Cardiac septum (tissue), 1 donor: Measurements from ENCODE around the gene P2RY14. TPM values are rescaled to one million over a fixed set of nuclear protein-coding genes. Genes with fewer than 3 reads are reported as not detected.
A peak's percentile ranks its signal among the peaks of the same experiment; 100 is the strongest.
"Not testable (repeated sequence)": the region's sequence is repeated elsewhere in the genome, so short reads cannot be mapped to it uniquely, and the experiment has no call there.

ENCODE experiments used
- DNase-seq: peaks from one replicate; pipeline ENCODE4 v3.0.0-alpha.2; 2020; ENCODE audit warnings: low spot score
- intact Hi-C: fragments of 100-400 bp; cut with DNase I; formaldehyde crosslinking; loops from one replicate; pipeline ENCODE4 v1.14.0; 2022
- total RNA-seq: library from RNA; stranded (reverse); fragmentation: NEBNext Ultra II Directional; extraction: Animal tissue kit (Norgen Biotek cat#: 25700); gene quantifications from one replicate; pipeline ENCODE4 v1.2.1, GENCODE V29; 2021
- donor health status: DM: no; HTN: no; CAD: no.

Gene P2RY14
- total RNA-seq, 1 donor from 2014 or later: 1.6 TPM

DNA sequence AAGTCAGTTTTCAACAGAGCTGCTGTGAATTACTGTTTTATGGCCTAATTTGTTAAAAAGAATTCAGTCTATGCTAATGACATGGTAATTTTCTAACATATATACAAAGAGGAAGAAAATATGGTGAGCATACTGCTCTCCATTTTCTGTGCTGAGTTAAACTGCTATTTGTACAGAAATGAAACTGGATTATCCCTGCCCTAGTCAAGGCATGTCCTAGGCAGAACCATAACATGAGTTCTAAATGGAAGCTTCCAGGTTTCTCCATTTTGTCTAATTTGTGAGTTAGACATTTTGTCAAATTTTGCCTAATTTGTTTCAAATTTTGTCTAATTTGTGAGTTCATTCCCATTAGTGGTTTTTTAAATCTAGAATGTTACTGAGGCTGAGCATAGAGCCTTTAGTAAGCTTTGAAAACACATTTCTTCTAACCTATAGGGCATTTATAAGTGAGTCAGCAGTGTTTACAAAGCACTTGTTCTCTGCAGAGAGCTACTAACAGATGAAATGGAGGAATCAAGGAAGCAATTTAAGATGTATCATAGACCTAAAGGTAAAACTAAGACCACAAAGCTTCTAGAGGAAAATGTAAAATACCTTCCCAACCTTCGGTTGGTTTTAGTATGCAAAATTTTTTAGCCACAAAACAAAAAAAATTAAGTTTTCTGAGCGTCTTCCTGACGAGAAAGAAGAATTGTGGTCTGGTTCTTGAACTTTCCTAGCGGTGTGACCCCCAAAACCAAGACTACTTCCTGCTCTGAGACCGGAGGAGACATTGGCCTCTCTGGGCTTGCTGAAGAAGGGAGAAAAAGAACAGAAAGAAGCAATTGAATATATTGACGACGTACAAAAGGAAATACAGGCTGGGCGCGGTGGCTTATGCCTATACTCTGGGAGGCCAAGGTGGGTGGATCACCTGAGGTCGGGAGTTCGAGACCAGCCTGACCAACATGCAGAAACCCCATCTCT is 9.8 kb downstream of the P2RY14 start:
- DNase-seq: no peak

DNA sequence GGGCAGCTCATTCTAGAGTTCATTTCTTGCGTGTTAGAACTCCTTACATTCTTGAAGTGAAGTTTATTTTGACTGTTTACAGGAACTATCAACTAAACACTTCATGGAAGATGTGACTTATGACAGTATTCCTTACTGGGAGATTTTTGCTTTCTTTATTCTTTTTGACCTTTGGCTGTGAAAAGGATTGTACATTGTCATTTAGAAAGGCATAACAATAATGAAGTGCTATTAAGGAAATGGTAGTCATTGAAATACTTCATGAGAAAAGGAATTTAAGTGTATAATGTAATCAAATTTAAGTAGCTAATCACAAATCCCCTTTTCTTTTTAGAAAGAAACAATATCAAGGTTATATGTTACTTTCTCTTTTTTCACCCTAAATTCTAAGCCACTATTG is 11.3 kb downstream of the P2RY14 start:
- no peak for DNase-seq
- intact Hi-C loops: no loop called here

More for the DNA sequence above, 9.8 kb downstream of the P2RY14 start:
- intact Hi-C loops: no loop called here

GRCh38 chr3:151265866-151266265 is 12.5 kb downstream of the P2RY14 start:
- intact Hi-C loops: no loop called here
- no peak for DNase-seq

DNA sequence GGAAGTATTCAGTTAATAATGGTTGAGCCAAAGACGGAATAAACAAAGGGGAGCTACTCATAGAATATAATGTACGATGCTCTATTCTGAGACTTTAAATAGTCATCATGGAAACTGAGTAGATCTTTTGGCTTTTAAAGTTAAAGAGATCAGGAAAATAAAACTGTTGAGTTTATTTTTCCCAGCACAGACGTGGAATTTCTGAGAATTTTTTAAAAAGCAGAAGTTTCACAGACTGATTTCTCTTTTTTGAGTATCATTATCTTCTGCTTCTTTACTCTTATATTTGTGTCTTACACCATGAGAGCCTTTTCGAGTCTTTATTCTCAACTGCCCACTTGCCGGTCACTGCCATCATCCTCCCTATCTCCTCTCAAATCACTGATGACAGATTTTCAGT is 13.2 kb downstream of the P2RY14 start:
- no peak for DNase-seq
- intact Hi-C loops: no loop called here

- DNase-seq: no peak
- intact Hi-C loops: no loop called here
Observed at GRCh38 chr3:151264605-151265004, 13.7 kb downstream of the P2RY14 start.

DNA sequence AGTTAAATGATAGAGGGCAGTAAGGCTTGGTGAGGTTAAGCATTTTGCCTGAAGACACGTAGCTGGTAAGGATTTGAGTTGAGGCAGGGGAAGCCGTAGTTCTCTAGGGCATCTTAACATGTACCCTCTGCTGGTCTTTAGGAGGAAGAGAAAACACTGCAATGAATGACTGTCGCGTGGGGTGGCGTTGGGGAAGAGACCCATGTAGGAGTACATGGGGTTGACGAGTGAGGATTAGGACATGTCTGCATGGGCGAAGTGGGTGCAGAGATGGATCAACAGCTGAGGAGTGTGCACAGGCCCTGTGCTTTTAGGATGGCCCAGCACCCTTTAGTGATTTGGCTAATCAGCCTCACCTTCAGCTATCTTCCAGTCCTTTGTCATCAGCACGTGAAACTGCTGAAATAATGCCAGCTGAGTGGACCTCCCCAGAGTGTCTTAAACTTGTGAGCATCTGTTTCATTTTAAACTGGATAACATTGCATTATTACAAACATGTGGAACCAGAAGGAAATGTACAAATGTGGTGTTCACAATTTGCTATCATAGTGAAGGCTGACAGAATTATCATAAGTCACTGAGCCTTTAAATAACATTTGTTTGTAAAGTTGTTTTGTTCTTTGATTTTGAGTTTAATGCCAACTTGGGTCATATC is 15.3 kb downstream of the P2RY14 start:
- DNase-seq: no peak
- intact Hi-C loops: no loop called here

DNA sequence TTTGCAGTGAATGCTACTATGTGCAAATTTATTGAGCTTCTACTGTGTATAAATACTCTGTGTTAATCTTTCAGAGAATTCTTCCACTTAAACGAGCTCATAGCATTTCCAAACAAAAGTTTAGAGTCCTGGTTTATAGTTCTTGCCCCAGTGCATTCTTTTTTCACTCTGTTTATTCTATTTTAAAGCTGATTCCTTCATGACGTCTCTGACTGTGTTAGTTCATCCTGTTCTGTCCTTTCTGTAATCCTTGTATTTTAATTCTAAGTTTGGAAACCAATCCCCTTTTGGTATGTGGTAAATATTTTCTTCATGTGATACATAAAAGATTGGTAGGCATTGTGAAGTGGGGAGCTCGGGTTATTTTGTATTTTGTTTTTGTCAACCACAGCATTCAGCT is 18.7 kb downstream of the P2RY14 start:
- intact Hi-C loops: no loop called here
- no peak for DNase-seq

DNA sequence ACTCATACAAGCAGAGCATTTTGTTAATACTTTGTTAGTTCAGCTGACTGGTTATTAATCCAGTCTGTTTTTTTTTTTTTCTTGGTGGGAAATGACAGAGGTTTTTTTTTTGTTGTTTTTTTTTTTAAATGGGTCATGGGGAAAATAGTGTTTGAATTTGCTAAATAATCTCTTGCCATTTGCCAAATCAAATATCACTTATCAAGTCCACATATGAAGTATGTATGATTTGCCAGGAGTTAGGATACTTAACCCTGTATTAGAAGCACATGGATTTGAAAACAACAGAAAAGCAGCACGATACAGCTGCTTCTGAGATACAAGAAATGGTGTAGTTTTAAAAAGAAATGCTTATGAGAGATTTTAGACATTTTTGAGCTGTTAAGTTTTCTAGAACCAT is 21.6 kb downstream of the P2RY14 start:
- intact Hi-C loops: no loop called here

DNA sequence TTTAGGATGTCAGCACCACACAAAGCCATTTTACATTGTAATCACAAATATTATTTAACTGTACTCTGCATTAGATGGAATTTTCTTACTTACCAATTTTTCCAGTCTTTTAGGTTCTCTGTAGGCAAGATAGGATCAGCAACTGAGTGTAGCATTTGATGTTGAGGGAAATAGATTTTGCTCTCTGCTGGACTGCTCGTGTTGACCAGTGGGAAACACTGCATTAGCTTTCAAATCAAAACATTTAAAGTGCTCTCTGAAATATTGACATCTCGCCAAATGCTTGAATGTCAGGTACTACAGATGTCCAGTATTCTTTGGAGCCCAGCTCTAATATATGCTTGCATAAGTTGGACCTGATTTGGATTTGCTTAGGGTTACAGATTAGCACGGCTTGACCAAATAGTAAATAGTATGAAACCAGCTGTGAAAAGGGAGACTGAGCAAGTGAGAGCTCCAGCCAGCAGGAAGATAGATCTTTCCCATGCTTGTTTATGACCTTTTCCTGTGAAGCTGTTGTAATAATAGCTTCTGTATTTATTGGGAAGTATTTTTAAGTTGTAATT is 29.5 kb downstream of the P2RY14 start:
- no peak for DNase-seq
- intact Hi-C loops: no loop called here

More for the DNA sequence above, 21.6 kb downstream of the P2RY14 start:
- no peak for DNase-seq

- intact Hi-C loops, DNase-seq: not testable (repeated sequence)
Observed at GRCh38 chr3:151242006-151242405, 36.3 kb downstream of the P2RY14 start.

DNA sequence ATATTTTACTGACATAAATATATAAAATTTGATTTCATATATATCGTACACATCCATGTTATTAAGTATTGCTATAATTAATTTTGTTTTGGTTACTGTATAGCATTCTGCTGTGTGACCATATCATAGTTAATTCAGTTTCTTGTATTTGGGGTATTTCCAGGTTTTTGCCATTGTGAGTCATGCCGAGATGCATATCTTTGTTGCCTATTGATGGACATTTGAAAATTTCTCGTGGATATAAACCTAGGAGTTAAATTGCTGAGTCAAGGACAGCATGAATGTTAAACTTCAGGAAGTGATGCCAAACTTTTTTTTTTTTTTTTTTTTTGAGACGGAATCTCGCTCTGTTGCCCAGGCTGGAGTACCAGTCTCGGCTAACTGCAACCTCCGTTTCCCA is 41.6 kb downstream of the P2RY14 start:
- intact Hi-C loops: no loop called here

DNA sequence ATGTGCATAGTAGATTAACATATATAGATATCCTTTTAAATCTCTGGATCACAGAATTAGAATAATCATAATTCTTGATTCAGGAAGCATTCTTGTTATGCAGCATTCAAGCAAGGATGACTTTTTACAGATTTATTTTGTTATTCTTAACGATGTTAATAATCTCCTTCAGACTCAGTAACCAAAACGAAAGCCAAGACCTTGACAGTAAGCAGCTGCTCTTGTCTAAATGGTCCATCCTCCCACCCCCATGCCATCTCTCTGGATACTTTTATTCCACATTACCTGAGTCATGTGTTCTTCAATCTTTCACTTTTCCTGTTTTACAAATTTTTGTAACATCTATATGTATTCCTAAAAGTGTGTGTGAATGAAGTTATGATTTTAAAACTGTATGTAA is 42.0 kb downstream of the P2RY14 start:
- DNase-seq: no peak
- intact Hi-C loops: no loop called here

More for the DNA sequence above, 41.6 kb downstream of the P2RY14 start:
- DNase-seq: no peak

GRCh38 chr3:151234825-151235224 is 43.5 kb downstream of the P2RY14 start:
- no peak for DNase-seq
- intact Hi-C loops: no loop called here

DNA sequence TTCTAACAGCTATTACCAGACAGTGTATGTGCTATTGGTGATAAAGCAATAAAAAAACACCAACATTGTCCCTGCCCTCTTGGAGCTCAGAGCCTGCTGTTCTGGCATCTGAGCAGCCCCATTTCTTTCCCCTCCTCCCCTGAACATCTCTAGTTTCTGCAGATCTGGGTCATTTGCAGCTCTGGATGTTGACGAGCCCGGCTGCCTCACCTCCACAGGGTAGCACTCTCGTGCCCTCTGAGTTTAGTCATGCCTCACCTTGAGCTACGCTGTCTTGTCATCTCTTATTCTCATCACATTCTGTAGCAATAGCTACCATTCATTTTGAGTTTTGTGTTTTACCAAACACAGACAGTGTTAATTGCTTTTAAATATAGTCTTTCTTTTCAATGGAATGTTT is 45.4 kb downstream of the P2RY14 start:
- DNase-seq: no peak
- intact Hi-C loops: no loop called here

GRCh38 chr3:151232403-151232802 is 45.9 kb downstream of the P2RY14 start:
- intact Hi-C loops, DNase-seq: not testable (repeated sequence)

- intact Hi-C loops: no loop called here
- DNase-seq: no peak
Observed at GRCh38 chr3:151230646-151231045, 47.7 kb downstream of the P2RY14 start.

DNA sequence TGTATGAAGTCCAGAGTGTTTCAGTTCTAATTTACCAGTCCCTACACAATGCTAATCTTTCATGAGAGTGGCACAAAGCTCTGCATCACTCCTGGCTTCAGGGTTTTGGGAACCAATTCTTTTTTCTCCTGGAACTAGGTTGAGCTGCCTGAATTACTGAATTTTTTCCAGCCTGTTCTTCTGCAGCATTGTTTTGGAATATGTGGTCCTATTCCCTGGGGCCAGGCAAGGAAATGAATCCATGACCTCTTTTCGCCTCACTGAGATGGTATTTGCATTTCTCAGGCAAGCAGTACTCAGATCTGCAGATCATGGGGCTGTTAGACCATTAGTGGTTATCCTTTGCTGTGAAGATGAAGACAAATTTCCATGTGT is 49.7 kb downstream of the P2RY14 start:
- intact Hi-C loops: loop anchor here (5.0 to 10.0 kb wide), 4 partner anchors 61 to 689 kb away; no protein-coding TSS in a partner anchor
- DNase-seq: no peak

GRCh38 chr3:151227807-151228665 is 50.3 kb downstream of the P2RY14 start:
- intact Hi-C loops: loop anchor here (1.0 to 10.0 kb wide), 5 partner anchors 55 to 689 kb away; no protein-coding TSS in a partner anchor
- DNase-seq: peak; percentile 89

DNA sequence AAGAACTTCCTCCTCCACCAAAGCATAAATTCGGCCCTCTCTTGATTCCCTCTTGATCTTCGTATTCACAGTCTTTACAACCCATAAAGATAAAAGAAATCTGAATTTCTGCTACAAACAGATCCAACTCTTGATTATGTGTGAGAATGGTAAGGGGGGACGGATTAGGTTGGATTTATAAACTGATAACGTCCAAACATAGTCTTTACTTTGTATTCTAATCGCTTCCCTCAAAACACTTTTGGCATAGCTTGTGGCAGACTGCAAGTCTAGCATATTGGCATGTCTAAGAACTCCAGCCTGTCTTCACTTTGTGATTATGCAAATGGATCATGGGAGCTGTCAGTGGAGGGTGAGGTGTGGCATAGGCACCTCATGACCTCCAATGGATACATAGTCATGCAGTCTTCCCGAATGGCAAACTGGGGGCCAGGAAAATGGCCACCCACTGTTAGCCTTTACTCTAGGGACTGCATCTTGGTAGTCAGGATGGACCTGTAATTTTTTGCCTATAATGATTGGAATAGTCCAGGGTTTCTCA is 51.0 kb downstream of the P2RY14 start:
- intact Hi-C loops: loop anchor here (1.0 to 10.0 kb wide), 5 partner anchors 56 to 690 kb away; no protein-coding TSS in a partner anchor
- DNase-seq: no peak
